ENCODE results near the gene ELMO1. TPM values are rescaled to one million over a fixed set of nuclear protein-coding genes. Genes with fewer than 3 reads are reported as not detected.

ELMO1 gene
- total RNA-seq, 1 experiment from 2014 or later: 0.45 TPM

DNA sequence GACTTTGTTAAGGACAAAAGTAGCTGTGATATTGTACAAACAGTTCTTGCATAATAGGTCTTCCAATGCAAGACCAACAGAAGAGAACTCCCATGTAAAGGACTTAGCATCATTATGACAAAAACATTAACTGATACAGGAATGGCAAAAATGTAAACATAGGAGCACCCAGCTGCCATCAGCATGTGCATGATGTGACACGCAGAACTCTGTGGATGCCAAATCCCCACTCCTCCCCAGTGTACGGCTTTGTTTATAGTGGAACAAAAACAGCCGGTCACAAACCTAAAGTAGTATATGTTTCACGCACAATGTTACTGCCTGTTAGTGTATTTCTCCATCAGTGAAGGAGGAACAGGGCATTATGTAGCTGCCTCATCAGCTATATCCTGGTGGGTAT is 408.3 kb downstream of the ELMO1 start:
- in situ Hi-C loops (cut with HindIII; ENCODE audit: low pct_unique_long_range_greater_than_20kb, low sequenced_read_pairs): no loop called here
- no peak for DNase-seq (ENCODE audit: low read depth, low spot score)

DNA sequence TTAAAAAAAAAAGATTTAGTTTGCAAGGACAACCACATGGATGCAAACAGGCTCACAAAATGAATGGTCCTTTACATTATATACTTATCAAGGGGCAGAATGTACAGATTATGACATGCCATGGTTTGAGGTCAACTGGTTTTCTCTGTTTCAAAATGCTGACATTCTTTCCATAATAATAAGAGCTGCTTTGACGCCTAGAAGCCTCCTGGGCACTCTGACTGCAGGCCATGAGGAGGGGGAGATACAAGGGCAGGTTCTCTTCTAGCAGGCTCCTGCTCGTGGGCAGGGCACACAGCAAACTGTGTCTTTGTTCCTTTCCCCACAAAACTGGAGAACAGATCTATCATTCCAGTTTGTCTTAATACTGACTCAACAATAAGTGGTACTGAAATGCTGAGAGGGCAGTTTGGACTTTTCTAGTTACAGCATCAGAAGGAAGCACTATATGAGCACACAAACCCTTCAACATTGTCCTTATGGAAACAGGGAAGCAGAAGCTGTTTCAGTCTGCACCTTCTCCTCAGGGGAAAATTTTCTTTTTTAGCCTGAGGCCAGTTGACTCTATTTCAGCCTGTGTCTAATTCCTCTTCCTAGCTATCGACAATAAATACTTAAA is 409.4 kb downstream of the ELMO1 start:
- in situ Hi-C loops (cut with HindIII; ENCODE audit: low pct_unique_long_range_greater_than_20kb, low sequenced_read_pairs): no loop called here
- DNase-seq (ENCODE audit: low read depth, low spot score): peak; percentile 22

DNA sequence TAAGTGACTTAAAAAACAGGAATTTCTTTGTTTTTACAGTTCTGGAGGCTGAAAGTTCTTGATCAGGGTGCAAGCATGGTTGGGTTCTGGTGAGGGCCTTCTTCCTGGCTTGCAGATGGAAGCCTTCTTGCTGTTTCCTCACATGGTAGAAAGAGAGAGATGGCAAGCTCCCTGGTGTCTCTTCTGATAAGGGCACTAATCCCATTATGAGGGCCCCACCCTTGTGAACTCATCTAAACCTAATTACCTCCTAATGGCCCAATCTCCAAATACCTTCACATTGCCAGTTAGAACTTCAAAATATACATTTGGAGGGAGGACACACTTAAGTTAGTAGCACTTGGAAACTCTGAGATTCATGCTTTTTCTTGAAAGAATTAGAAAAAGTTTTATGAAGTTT is 410.0 kb downstream of the ELMO1 start:
- DNase-seq (ENCODE audit: low read depth, low spot score): no peak
- in situ Hi-C loops (cut with HindIII; ENCODE audit: low pct_unique_long_range_greater_than_20kb, low sequenced_read_pairs): no loop called here

DNA sequence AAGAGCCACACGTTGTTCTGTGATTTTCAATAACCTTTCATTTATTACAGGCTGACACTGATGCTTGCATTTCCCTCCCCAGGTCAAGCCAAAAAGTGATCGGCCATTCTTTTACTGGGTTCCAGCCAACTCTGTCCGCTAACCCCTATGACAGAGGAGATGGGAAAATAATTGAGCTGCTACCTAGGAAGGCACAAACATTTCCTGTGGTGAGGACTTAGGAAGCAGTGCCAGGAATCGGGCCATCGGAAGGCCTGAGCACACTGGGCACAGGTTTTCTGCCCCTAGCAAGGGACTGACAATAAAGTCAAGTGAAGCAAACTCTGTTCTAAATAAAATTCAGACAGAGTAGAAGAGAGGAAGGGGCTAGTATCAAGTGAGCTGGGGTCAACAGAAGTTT is 411.4 kb downstream of the ELMO1 start:
- DNase-seq (ENCODE audit: low read depth, low spot score): no peak
- in situ Hi-C loops (cut with HindIII; ENCODE audit: low pct_unique_long_range_greater_than_20kb, low sequenced_read_pairs): no loop called here

DNA sequence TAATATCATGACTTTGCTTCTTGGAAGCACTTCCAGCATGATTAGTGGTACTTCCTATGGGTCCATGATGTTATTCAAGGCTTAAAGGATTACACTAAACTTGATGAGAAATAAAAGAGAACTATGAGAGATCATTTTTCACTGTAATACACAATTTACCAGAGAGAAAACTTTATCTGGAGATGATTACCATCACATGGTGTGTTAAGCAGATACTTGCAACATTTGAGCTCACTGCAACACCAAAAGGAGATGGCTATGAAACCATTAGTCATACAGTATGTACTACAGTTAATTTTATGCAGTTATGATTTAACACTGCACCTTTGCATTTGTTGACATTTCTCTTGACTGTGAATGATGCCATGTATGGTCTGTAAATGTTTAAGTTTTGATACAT is 413.0 kb downstream of the ELMO1 start:
- no peak for DNase-seq (ENCODE audit: low read depth, low spot score)
- in situ Hi-C loops (cut with HindIII; ENCODE audit: low pct_unique_long_range_greater_than_20kb, low sequenced_read_pairs): no loop called here

DNA sequence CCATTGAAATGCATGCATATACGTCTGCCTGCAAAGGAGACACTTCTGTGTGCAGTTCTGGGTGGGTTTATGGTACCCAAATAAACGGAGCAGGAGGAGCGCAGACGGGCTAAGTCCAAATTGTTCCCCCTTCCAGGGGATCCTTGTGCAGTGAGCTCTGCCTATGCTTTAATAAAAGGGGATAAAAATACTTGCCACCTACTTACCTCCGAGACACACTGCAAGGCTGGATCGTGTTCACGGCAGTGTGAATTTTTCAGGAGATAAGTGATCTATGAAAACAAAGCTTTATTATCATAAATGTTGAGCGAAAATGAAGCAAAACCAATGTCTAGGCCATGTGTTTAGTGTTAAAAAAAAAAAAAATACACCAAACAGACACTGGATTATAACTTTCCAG is 415.5 kb downstream of the ELMO1 start:
- in situ Hi-C loops (cut with HindIII; ENCODE audit: low pct_unique_long_range_greater_than_20kb, low sequenced_read_pairs): no loop called here

DNA sequence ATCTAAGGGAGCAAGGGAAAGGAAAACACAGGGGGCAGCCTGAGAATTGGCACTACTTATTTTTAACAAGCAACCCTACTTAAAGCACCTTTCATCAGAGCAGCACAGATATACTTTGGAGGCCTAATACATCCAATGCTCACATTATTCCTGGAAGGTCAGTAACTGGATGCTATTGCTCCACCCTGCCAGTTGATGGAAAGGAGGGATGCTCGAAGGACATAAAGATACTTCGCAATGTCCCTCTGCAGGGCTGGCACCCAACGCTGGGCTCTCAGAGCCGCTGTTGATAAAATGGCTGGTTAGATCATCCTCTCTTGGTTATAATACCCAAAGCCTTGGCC is 416.4 kb downstream of the ELMO1 start:
- DNase-seq (ENCODE audit: low read depth, low spot score): no peak
- in situ Hi-C loops (cut with HindIII; ENCODE audit: low pct_unique_long_range_greater_than_20kb, low sequenced_read_pairs): no loop called here

More for the DNA sequence above, 415.5 kb downstream of the ELMO1 start:
- DNase-seq (ENCODE audit: low read depth, low spot score): no peak

DNA sequence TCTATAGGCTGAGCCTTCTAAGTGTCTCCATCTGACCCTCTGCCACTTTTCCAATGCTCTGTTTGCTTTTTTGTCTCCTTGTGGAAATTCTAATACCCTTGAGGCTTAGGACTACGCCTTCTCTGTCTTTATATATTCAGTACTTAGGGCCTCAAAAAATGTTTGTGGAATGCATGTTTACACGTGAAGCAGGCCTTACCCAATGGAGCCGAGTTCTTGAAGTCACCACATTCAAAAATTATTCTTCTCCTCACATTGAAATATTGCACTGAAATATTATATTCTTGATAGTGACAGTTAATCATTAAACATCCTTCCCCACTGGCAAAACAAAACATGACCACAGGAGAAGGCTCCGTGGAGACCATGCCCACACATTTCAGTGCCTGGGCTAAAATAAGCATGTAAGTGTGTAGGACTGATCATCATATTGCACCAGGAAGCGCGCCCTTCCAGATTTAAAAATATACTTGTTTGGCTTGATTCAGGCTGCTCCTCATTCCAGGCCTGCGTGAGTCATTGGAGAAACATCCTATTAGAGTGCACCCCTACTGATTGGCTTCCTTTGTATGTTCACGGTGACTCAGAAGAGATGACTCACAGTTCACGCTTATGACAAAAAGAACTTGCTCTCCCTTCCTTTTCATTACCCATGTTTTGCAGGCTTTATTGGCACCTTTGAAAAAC is 416.9 kb downstream of the ELMO1 start:
- in situ Hi-C loops (cut with HindIII; ENCODE audit: low pct_unique_long_range_greater_than_20kb, low sequenced_read_pairs): no loop called here

DNA sequence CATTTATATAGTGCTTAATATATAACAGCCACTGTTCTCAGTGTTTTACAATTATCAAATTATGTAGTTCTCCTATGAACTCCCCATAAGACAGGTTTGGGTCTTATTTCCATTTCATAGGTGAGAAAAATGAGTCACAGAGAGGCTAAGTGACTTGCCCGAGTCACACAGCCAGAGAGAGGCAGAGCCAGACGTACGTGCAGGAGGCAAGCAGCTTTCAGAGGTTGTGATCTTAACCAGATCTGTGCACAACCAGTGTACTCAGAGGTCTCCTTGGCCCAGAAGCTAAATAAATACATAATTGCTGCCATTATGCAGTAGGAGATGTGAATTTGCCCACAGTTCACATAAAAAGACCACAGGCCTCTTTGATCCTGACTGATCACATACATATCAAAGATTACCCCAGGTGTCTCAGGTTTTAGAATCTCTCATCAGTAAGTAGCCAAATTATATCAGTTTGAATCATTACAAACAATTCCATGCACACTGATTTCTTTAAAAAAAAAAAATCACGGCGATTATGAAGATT is 419.7 kb downstream of the ELMO1 start:
- in situ Hi-C loops (cut with HindIII; ENCODE audit: low pct_unique_long_range_greater_than_20kb, low sequenced_read_pairs): no loop called here
- no peak for DNase-seq (ENCODE audit: low read depth, low spot score)

More for the DNA sequence above, 416.9 kb downstream of the ELMO1 start:
- DNase-seq (ENCODE audit: low read depth, low spot score): peak; percentile 95

DNA sequence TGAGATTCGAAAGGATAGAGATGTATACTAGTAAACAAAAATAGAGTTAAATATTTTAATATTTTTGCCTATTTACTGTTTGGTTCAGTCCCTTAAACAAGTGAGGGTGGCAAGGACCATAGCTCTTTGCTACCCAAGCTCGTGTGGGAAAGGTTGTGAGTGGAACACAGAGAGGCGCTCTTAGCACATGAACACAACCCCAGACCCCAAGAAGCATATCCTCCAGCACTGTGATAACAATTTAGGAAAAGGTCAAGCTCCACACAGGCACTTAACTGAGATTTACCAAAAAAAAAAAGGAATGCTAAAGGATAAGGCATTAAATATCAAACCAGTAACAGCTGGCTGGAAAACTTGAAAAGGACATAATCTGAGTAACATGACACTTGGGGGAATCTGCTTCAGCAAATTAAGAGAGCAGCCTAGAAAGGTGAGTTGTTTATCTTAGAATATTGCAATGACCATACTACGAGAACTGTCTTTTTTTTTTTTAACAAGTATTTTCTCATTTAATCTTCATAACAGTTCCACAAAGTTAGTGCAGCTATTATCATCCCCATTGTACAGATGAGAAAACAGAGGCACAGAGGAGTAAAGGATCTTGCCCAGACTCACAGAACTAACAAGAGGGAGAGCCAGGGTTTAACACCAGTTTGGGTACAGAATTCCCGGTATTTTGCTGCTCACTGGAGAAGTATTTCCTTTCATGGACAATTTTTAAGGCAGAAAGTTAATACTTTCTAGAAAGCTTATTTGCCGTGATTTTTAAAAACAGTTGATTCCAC is 420.9 kb downstream of the ELMO1 start:
- DNase-seq (ENCODE audit: low read depth, low spot score): peak; percentile 45
- in situ Hi-C loops (cut with HindIII; ENCODE audit: low pct_unique_long_range_greater_than_20kb, low sequenced_read_pairs): no loop called here

DNA sequence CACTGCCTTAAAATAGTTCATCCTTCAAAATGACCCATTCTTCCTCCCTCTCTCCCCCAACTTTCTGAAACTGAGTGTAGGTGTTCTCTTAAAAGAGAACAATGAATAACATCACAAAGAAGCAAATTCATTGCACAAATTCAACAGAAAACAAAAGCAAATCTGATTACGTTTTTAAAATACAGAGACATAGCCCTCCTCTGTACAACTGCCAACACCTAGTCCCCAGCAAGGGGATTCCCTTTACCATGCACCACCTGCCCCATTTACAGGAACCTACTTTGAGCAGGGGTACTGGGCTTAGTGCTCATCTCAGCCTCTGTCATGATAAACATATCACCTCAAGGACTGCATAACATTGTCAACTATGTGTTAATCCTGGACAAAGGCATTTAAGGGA is 421.6 kb downstream of the ELMO1 start:
- in situ Hi-C loops (cut with HindIII; ENCODE audit: low pct_unique_long_range_greater_than_20kb, low sequenced_read_pairs): no loop called here

DNA sequence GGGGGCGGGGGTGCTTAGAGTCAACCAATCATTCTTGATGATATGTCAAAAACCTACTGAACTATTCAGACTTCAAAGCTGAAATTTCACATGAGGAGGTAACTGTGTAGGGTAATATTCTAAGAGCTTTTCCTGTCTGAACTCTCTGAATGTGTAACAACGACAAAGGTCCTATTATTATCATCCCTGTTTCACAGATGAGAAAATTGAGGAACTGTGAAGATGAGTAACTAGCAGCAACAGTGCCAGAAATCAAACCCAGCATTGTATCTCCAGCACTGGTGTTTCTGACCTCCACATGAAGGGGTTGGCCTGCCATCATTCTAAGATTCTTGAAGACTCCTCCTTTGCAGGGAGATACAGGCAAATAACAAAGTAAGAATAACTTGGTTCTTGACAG is 429.7 kb downstream of the ELMO1 start:
- peak; percentile 43 for DNase-seq (ENCODE audit: low read depth, low spot score)
- in situ Hi-C loops (cut with HindIII; ENCODE audit: low pct_unique_long_range_greater_than_20kb, low sequenced_read_pairs): no loop called here

More for the DNA sequence above, 421.6 kb downstream of the ELMO1 start:
- DNase-seq (ENCODE audit: low read depth, low spot score): no peak

DNA sequence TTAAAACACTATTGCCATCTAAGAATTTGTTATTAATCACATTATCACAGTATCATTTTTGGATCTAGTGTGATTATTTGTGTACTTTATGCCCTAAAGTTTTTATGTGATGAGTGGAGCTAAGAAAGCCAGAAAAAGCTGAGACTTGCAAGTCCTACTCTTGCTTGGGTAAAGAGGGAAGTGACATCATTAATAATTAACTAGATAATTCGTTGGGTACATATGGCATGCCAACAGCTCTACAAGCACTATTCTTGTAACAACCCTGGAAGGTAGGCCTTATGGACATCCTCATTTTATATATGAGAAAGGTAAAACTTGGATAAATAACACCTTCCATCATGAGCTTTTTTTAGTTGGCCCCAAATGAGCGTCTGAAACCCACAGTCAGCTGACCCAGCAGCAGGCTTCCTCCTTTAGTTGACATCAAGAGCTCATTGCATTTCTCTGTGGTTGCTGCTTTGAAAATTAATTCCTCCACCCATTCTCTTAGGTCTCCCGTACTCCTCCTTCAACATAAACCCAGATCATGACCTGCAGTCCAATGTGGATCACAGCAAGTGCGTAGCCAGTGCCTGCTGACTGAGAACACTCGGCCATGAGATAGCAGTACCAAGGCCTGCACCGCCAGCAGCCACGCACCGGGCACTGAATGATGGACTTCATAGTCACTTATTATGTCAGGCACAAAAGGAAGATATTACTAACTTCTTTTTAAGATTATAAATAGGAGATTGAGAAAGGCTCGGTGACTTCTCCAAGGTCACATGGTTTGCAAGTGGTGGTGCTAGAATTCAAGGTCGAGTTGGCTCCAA is 432.4 kb downstream of the ELMO1 start:
- in situ Hi-C loops (cut with HindIII; ENCODE audit: low pct_unique_long_range_greater_than_20kb, low sequenced_read_pairs): no loop called here
- DNase-seq (ENCODE audit: low read depth, low spot score): no peak

DNA sequence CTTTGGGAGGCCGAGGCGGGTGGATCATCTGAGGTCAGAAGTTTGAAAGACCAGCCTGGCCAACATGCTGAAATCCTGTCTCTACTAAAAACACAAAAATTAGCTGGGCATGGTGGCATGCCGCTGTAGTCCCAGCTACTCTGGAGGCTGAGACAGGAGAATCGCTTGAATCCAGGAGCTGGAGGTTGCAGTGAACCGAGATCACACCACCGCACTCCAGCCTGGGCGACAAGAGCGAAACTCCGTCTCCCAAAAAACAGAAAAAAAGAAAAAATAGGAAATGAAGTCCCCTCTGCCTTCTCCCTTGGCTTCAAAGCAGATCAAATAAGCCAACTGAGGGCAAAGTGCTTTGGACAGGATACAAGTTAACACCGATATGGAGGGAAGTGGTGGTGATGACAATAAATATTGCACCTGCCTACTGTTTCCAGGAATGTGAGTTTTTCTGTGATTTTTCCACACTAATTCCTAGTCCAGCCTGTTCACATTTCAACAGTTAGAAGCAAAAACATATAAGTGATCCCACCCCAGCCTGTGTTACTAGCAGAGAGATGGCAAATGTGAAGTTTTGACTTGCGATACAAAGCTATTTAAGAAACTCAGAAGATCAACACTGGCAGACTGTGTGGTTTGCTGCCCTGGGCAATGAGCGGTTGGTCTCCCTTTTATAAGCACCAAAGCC is 433.2 kb downstream of the ELMO1 start:
- no peak for DNase-seq (ENCODE audit: low read depth, low spot score)
- in situ Hi-C loops (cut with HindIII; ENCODE audit: low pct_unique_long_range_greater_than_20kb, low sequenced_read_pairs): no loop called here

DNA sequence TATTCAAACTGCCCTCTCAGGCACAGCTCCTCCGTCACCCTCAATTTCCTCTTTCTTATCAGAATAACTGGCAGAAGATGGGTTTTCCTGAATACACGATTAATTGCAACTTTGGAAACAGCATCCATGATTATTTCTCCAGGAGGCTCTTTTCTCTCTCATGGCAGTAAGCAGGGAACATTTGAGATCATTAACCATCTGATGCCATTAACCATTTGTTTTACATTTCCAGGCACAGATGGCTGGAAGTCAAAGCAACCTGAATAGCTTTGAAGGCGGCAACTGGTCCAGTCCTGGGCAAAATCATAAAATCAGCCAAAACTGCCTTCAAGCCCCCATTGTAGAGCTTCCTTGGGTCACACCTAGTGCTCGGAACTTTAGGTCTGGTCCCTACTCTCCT is 434.9 kb downstream of the ELMO1 start:
- in situ Hi-C loops (cut with HindIII; ENCODE audit: low pct_unique_long_range_greater_than_20kb, low sequenced_read_pairs): no loop called here
- DNase-seq (ENCODE audit: low read depth, low spot score): no peak

DNA sequence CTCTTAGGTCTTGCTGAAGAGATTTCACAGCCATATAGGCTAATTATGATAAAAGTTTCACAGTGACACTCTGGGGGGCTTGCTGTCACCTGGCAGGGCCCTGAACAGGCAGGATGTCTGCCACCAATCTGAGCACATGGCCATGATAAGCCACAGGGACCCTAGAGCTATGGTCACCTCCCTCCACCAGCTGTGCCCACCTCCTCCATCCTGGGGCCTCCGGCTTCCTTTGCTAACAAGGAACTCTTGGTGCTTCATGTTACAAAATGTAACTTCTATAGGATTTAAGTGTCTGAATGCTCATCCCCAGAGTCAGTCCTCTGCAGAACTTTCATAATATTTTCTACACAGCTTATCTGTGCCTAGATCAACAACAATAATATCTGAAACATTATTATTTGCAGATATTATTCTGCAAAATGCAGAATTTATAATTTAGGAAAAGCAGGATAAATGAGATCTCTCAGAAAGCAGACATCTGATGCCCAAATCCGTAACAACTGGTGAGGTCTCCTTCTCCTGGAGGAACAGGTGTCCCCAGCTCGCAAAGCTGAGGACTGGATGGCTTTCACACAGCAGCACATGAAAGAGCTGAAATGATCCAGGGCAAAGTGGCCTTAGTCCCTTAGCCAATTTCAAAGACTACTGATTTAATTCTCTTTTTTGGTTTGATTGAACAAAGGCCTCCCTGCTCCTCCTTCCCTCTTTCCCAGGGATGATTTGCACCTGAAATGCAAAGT is 437.3 kb downstream of the ELMO1 start:
- DNase-seq (ENCODE audit: low read depth, low spot score): no peak
- in situ Hi-C loops (cut with HindIII; ENCODE audit: low pct_unique_long_range_greater_than_20kb, low sequenced_read_pairs): no loop called here

All from SK-MEL-5 (cell line).